OCI-LY3 (cell line): Measurements from ENCODE around the gene IL12B.
"Not testable (repeated sequence)": the region's sequence is repeated elsewhere in the genome, so short reads cannot be mapped to it uniquely, and the experiment has no call there.

Experiments used
- H2AFZ ChIP-seq: fragments of 200-600, 300-600 bp; shearing (Covaris generic); 2 replicates; pipeline ENCODE4 v1.6.0; 2014; ENCODE audit warnings: antibody characterized with exemption, low read depth, low read length
- H3K27ac ChIP-seq: fragments of 200-600, 300-600 bp; sonication (generic); 2 replicates; pipeline ENCODE4 v1.5.1; 2014; ENCODE audit warnings: mild to moderate bottlenecking, low read length, moderate library complexity, mixed read lengths
- H3K27me3 ChIP-seq: fragments of 200-600, 300-600 bp; sonication (generic); 2 replicates; pipeline ENCODE4 v1.6.1; 2014; ENCODE audit warnings: low read depth, low read length, mixed read lengths
- H3K36me3 ChIP-seq: fragments of 200-600, 300-600 bp; sonication (generic); replicated peaks from 2 replicates; pipeline ENCODE3; 2014; ENCODE audit warnings: low read depth, low read length, mixed read lengths
- H3K4me1 ChIP-seq: fragments of 300-600, 200-600 bp; sonication (generic); 2 replicates; pipeline ENCODE4 v1.6.1; 2014; ENCODE audit warnings: low read length, mixed read lengths
- H3K4me2 ChIP-seq: fragments of 200-600, 300-600 bp; sonication (generic); 2 replicates; pipeline ENCODE4 v1.6.1; 2014; ENCODE audit warnings: low read length, mixed read lengths
- H3K4me3 ChIP-seq: fragments of 300-600, 200-600 bp; sonication (generic); 2 replicates; pipeline ENCODE4 v1.5.1; 2014; ENCODE audit warnings: antibody characterized with exemption, mild to moderate bottlenecking, low read length, moderate library complexity
- H3K79me2 ChIP-seq: fragments of 300-600, 200-600 bp; shearing (Covaris generic); 2 replicates; pipeline ENCODE4 v1.6.1; 2014; ENCODE audit warnings: mild to moderate bottlenecking, low read length, mixed read lengths
- H3K9ac ChIP-seq: fragments of 300-600, 200-600 bp; shearing (Covaris generic); 2 replicates; pipeline ENCODE4 v1.6.0; 2014; ENCODE audit warnings: mild to moderate bottlenecking, low read length, moderate library complexity
- H3K9me3 ChIP-seq: fragments of 200-600, 300-600 bp; shearing (Covaris generic); 2 replicates; pipeline ENCODE4 v1.6.1; 2014; ENCODE audit warnings: low read length, mixed read lengths; ENCODE audit not compliant: insufficient read depth
- H4K20me1 ChIP-seq: fragments of 200-600, 300-600 bp; sonication (generic); 2 replicates; pipeline ENCODE4 v1.6.1; 2016; ENCODE audit warnings: low read length, mixed read lengths; ENCODE audit not compliant: insufficient read depth
- CTCF ChIP-seq: fragments of 200-600, 300-600 bp; sonication (generic); IDR thresholded peaks from 2 replicates; pipeline ENCODE4 v1.5.1; 2014; ENCODE audit warnings: antibody characterized with exemption, low read length, low read depth
- EZH2phosphoT487 ChIP-seq: fragments of 200-600 bp; shearing (Covaris generic); IDR thresholded peaks from 2 replicates; pipeline ENCODE4 v1.6.1; 2018; ENCODE audit warnings: antibody characterized with exemption, mixed run types, low read depth

Gene IL12B

DNA sequence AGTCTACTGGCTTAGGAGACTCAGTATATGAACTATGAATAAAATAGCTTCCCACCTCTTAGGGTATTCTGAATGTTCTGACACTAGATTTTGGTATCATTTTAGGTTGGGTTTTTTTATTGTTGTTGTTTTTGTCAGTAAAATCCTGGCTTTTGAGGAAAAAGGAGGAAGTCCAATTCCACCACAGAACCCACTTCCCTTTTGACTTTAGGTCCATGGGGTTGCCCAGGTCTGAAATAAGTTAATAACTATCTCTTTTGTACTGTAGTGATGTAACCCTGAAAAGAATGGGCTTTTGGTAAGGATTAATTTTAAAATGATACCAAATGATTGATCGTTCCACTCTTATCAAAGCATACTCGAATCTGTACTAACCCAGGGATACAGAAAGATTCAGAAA is 29.1 kb upstream of the IL12B start:
- H4K20me1 ChIP-seq: no peaks in the 10 kb centered on the region
- no peak overlapping the region for H3K27ac ChIP-seq
- no peak overlapping the region for H3K9ac ChIP-seq
- no peak overlapping the region for H3K4me3 ChIP-seq
- H3K27me3 ChIP-seq: no peaks in the 10 kb centered on the region
- H3K79me2 ChIP-seq: no peaks in the 10 kb centered on the region
- H3K9me3 ChIP-seq: no peaks in the 10 kb centered on the region
- H3K4me1 ChIP-seq: peaks cover 19% of the 10 kb centered on the region
- no peak overlapping the region for H2AFZ ChIP-seq
- H3K4me2 ChIP-seq: peak overlapping the region; percentile 29; the same call in 1 of the 2 replicates
- H3K36me3 ChIP-seq: peaks cover 39% of the 10 kb centered on the region
- TF ChIP-seq CTCF: no peak

DNA sequence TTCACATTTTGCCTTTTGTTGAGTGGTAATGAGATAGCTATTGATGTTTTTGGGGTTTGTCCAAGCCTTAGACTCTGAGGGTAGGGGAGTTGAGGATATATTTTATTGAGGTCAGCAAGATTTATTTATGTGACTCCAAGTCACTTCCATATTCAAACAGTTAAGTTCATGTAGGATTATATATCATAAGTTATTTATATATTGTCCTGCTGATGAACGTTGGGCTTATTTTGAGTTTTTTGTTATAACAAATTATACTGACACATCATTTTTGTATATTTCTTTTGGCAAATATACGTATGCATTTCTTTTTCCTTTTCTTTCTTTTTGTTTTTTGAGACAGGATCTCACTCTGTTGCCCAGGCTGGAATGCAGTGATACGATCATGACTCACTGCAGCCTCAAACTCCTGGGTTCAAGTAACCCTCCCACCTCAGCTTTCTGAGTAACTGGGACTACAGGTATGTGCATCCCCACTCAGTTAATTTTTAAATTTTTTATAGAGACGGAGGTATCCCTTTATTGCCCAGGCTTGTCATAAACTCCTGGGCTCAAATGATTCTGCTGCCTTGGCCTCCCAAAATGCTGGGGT is 23.5 kb upstream of the IL12B start:
- H3K27ac ChIP-seq: no peak overlapping the region
- H3K4me2 ChIP-seq: no peak overlapping the region
- H3K79me2 ChIP-seq: no peaks in the 10 kb centered on the region
- no peaks in the 10 kb centered on the region for H4K20me1 ChIP-seq
- H3K4me1 ChIP-seq: peaks cover 8% of the 10 kb centered on the region
- H3K36me3 ChIP-seq: peaks cover 32% of the 10 kb centered on the region
- H3K9ac ChIP-seq: no peak overlapping the region
- H2AFZ ChIP-seq: no peak overlapping the region
- no peaks in the 10 kb centered on the region for H3K27me3 ChIP-seq
- TF ChIP-seq EZH2phosphoT487 (no peak), CTCF (no peak)
- H3K4me3 ChIP-seq: no peak overlapping the region
- H3K9me3 ChIP-seq: no peaks in the 10 kb centered on the region

- H3K36me3 ChIP-seq: peaks cover 17% of the 10 kb centered on the region
- not testable (repeated sequence) for H4K20me1 ChIP-seq, H3K27ac ChIP-seq, H3K79me2 ChIP-seq, H2AFZ ChIP-seq, H3K9me3 ChIP-seq, H3K27me3 ChIP-seq, H3K4me2 ChIP-seq, H3K9ac ChIP-seq, H3K4me3 ChIP-seq
- H3K4me1 ChIP-seq: peaks cover 16% of the 10 kb centered on the region
Measured at GRCh38 chr5:159350644-159351043, 20.4 kb upstream of the IL12B start.

DNA sequence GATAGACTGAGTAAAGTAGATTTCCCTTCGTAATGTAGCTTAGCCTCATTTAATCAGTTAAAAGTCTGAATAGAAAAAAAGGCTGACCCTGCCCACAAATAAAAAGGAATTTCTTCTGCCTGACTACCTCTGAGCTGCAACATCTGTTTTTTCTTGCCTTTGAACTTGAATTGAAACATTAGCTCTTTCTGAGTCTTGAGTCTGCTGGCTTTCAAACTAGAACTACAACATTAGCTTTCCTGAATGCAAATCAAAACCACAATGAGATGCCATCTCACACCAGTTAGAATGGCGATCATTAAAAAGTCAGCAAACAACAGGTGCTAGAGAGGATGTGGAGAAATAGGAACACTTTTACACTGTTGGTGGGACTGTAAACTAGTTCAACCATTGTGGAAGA is 19.9 kb upstream of the IL12B start:
- not testable (repeated sequence) for H3K27ac ChIP-seq, H3K9ac ChIP-seq, H3K4me3 ChIP-seq, H4K20me1 ChIP-seq, H3K4me2 ChIP-seq, H3K9me3 ChIP-seq, H2AFZ ChIP-seq, H3K79me2 ChIP-seq, H3K27me3 ChIP-seq
- Histone ChIP-seq H3K4me1 (peaks cover 20% of the 10 kb centered on the region), H3K36me3 (peaks cover 17% of the 10 kb centered on the region)

DNA sequence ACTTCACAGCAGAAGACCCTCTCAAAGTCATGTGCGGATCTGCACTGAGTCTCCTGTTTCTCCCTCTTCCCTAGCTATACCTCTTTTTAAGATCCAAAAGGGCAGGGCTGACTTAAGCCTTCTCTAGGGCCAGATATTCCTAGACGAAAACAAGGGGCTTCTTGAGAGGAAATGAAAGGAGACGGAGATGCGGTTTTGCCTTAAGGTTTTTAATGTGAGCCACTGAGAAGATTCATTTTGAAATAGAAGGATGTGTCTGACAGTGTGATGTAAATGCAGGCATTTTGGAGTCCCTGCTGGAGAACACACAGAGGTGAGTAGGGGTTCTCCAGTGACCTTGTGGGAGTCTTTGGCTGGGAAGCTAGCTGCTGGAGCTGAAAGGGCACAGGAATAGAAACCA is 15.6 kb upstream of the IL12B start:
- H3K27ac ChIP-seq: peak overlapping the region; percentile 50
- H3K4me3 ChIP-seq: peak overlapping the region; percentile 24; the same call in 1 of the 2 replicates
- H3K9ac ChIP-seq: peak overlapping the region; percentile 50; the same call in 1 of the 2 replicates
- no peaks in the 10 kb centered on the region for H4K20me1 ChIP-seq
- no peaks in the 10 kb centered on the region for H3K79me2 ChIP-seq
- H3K27me3 ChIP-seq: no peaks in the 10 kb centered on the region
- TF ChIP-seq EZH2phosphoT487: no peak
- no peak for TF ChIP-seq CTCF
- H3K9me3 ChIP-seq: no peaks in the 10 kb centered on the region
- peaks cover 48% of the 10 kb centered on the region for H3K4me1 ChIP-seq
- peak overlapping the region; percentile 60 for H3K4me2 ChIP-seq
- H3K36me3 ChIP-seq: peaks cover 36% of the 10 kb centered on the region
- no peak overlapping the region for H2AFZ ChIP-seq
